ENCODE data around the gene CABLES1.

Gene CABLES1

GRCh38 chr18:23249348-23249747 lies 114.1 kb downstream of the CABLES1 start:
- Histone ChIP-seq H3K4me1 (ENCODE audit: control insufficient read depth in 2 of 2, insufficient read depth in 1 of 2, low read depth in 1 of 2, low read length in 2 of 2) (no peaks in the 10 kb centered on the region), H2BK12ac (ENCODE audit: low read length) (no peak overlapping the region), H3K36me3 (replicated peaks in 1 of 2; ENCODE audit: control insufficient read depth in 2 of 2, insufficient read depth in 2 of 2, low read length in 2 of 2) (peaks cover 2 to 17% of the 10 kb centered on the region in 2 donors), H2BK15ac (ENCODE audit: low read length) (no peak overlapping the region), H3K4me3 (ENCODE audit: low read length in 2 of 2) (no peak overlapping the region), H3K9ac (ENCODE audit: low read depth, low read length, poor library complexity) (no peak overlapping the region), H2BK120ac (ENCODE audit: low read depth, low read length) (no peak overlapping the region), H2BK5ac (ENCODE audit: low read length) (no peak overlapping the region), H2AK5ac (ENCODE audit: low read depth, low read length) (no peak overlapping the region), H3K14ac (ENCODE audit: low read length) (no peak overlapping the region), H3K18ac (ENCODE audit: low read length) (no peak overlapping the region), H4K91ac (ENCODE audit: low read depth, low read length, poor library complexity) (no peak overlapping the region), H3K79me1 (ENCODE audit: low read depth, low read length) (no peaks in the 10 kb centered on the region), H3K27ac (replicated peaks; ENCODE audit: low read length) (no peak overlapping the region), H3K4me2 (ENCODE audit: insufficient read depth, low read length, poor library complexity, severe bottlenecking) (no peak overlapping the region), H3K27me3 (ENCODE audit: control insufficient read depth in 3 of 3, insufficient read depth in 3 of 3, low read depth in 1 of 3, low read length in 3 of 3) (no peaks in the 10 kb centered on the region), H3K9me3 (replicated peaks in 1 of 2; ENCODE audit: control insufficient read depth in 2 of 2, insufficient read depth in 1 of 2, low read depth in 1 of 2, low read length in 2 of 2) (peaks cover 5 to 13% of the 10 kb centered on the region in 2 donors), H2AFZ (ENCODE audit: low read length) (no peak overlapping the region), H3K23ac (ENCODE audit: low read depth, low read length, poor library complexity) (no peak overlapping the region), H3K4ac (ENCODE audit: low read length) (no peak overlapping the region), H4K8ac (ENCODE audit: low read depth, low read length) (no peak overlapping the region)
- no CpG with 5 or more reads among the region's 7 CpGs for WGBS, 2 donors (ENCODE audit: extremely low coverage in 2 of 2, insufficient read length in 2 of 2, insufficient replicate concordance in 1 of 2)
- no peak for DNase-seq (ENCODE audit: low spot score)

GRCh38 chr18:23250893-23251656 lies 115.8 kb downstream of the CABLES1 start:
- no peak overlapping the region for H2BK120ac ChIP-seq (ENCODE audit: low read depth, low read length)
- no peak overlapping the region for H3K23ac ChIP-seq (ENCODE audit: low read depth, low read length, poor library complexity)
- peaks cover 5 to 13% of the 10 kb centered on the region in 2 donors for H3K9me3 ChIP-seq (replicated peaks in 1 of 2; ENCODE audit: control insufficient read depth in 2 of 2, insufficient read depth in 1 of 2, low read depth in 1 of 2, low read length in 2 of 2)
- H3K4me3 ChIP-seq (ENCODE audit: low read length in 2 of 2): no peak overlapping the region
- no peak overlapping the region for H2AFZ ChIP-seq (ENCODE audit: low read length)
- no peak overlapping the region for H3K4me2 ChIP-seq (ENCODE audit: insufficient read depth, low read length, poor library complexity, severe bottlenecking)
- H3K4me1 ChIP-seq (ENCODE audit: control insufficient read depth in 2 of 2, insufficient read depth in 1 of 2, low read depth in 1 of 2, low read length in 2 of 2): no peaks in the 10 kb centered on the region
- no peak overlapping the region for H3K9ac ChIP-seq (ENCODE audit: low read depth, low read length, poor library complexity)
- no CpG with 5 or more reads among the region's 13 CpGs for WGBS, 2 donors (ENCODE audit: extremely low coverage in 2 of 2, insufficient read length in 2 of 2, insufficient replicate concordance in 1 of 2)
- H3K4ac ChIP-seq (ENCODE audit: low read length): no peak overlapping the region
- no peak overlapping the region for H2BK15ac ChIP-seq (ENCODE audit: low read length)
- no peak overlapping the region for H2BK5ac ChIP-seq (ENCODE audit: low read length)
- H3K79me1 ChIP-seq (ENCODE audit: low read depth, low read length): no peaks in the 10 kb centered on the region
- no peak overlapping the region for H4K91ac ChIP-seq (ENCODE audit: low read depth, low read length, poor library complexity)
- H4K8ac ChIP-seq (ENCODE audit: low read depth, low read length): no peak overlapping the region
- no peaks in the 10 kb centered on the region for H3K27me3 ChIP-seq (ENCODE audit: control insufficient read depth in 3 of 3, insufficient read depth in 3 of 3, low read depth in 1 of 3, low read length in 3 of 3)
- H3K14ac ChIP-seq (ENCODE audit: low read length): no peak overlapping the region
- H2BK12ac ChIP-seq (ENCODE audit: low read length): no peak overlapping the region
- no peak overlapping the region for H3K27ac ChIP-seq (replicated peaks; ENCODE audit: low read length)
- no peak overlapping the region for H2AK5ac ChIP-seq (ENCODE audit: low read depth, low read length)
- H3K36me3 ChIP-seq (replicated peaks in 1 of 2; ENCODE audit: control insufficient read depth in 2 of 2, insufficient read depth in 2 of 2, low read length in 2 of 2): peaks cover 2 to 25% of the 10 kb centered on the region in 2 donors
- no peak overlapping the region for H3K18ac ChIP-seq (ENCODE audit: low read length)
- DNase-seq (ENCODE audit: low spot score): no peak

GRCh38 chr18:23253630-23254029 lies 118.3 kb downstream of the CABLES1 start:
- H3K79me1 ChIP-seq (ENCODE audit: low read depth, low read length): no peaks in the 10 kb centered on the region
- H3K18ac ChIP-seq (ENCODE audit: low read length): no peak overlapping the region
- H2BK5ac ChIP-seq (ENCODE audit: low read length): no peak overlapping the region
- no peak overlapping the region for H2BK120ac ChIP-seq (ENCODE audit: low read depth, low read length)
- H3K4ac ChIP-seq (ENCODE audit: low read length): no peak overlapping the region
- H4K91ac ChIP-seq (ENCODE audit: low read depth, low read length, poor library complexity): no peak overlapping the region
- H4K8ac ChIP-seq (ENCODE audit: low read depth, low read length): no peak overlapping the region
- H3K23ac ChIP-seq (ENCODE audit: low read depth, low read length, poor library complexity): no peak overlapping the region
- no peak overlapping the region for H3K4me2 ChIP-seq (ENCODE audit: insufficient read depth, low read length, poor library complexity, severe bottlenecking)
- no peak overlapping the region for H2AFZ ChIP-seq (ENCODE audit: low read length)
- H3K4me3 ChIP-seq (ENCODE audit: low read length in 2 of 2): no peak overlapping the region
- H3K36me3 ChIP-seq (replicated peaks in 1 of 2; ENCODE audit: control insufficient read depth in 2 of 2, insufficient read depth in 2 of 2, low read length in 2 of 2): peaks cover 2 to 40% of the 10 kb centered on the region in 2 donors
- H3K27ac ChIP-seq (replicated peaks; ENCODE audit: low read length): no peak overlapping the region
- no CpG with 5 or more reads among the region's 12 CpGs for WGBS, 2 donors (ENCODE audit: extremely low coverage in 2 of 2, insufficient read length in 2 of 2, insufficient replicate concordance in 1 of 2)
- H3K9ac ChIP-seq (ENCODE audit: low read depth, low read length, poor library complexity): no peak overlapping the region
- no peak overlapping the region for H2BK12ac ChIP-seq (ENCODE audit: low read length)
- H2BK15ac ChIP-seq (ENCODE audit: low read length): no peak overlapping the region
- no peak overlapping the region for H2AK5ac ChIP-seq (ENCODE audit: low read depth, low read length)
- no peaks in the 10 kb centered on the region for H3K27me3 ChIP-seq (ENCODE audit: control insufficient read depth in 3 of 3, insufficient read depth in 3 of 3, low read depth in 1 of 3, low read length in 3 of 3)
- H3K4me1 ChIP-seq (ENCODE audit: control insufficient read depth in 2 of 2, insufficient read depth in 1 of 2, low read depth in 1 of 2, low read length in 2 of 2): peaks cover 0 to 8% of the 10 kb centered on the region in 2 donors
- no peak overlapping the region for H3K14ac ChIP-seq (ENCODE audit: low read length)
- DNase-seq (ENCODE audit: low spot score): no peak
- H3K9me3 ChIP-seq (replicated peaks in 1 of 2; ENCODE audit: control insufficient read depth in 2 of 2, insufficient read depth in 1 of 2, low read depth in 1 of 2, low read length in 2 of 2): peaks cover 5 to 12% of the 10 kb centered on the region in 2 donors

- Histone ChIP-seq H3K36me3 (replicated peaks in 1 of 2; ENCODE audit: control insufficient read depth in 2 of 2, insufficient read depth in 2 of 2, low read length in 2 of 2) (peaks cover 2 to 40% of the 10 kb centered on the region in 2 donors), H3K9ac (ENCODE audit: low read depth, low read length, poor library complexity) (no peak overlapping the region), H2BK12ac (ENCODE audit: low read length) (no peak overlapping the region), H2BK120ac (ENCODE audit: low read depth, low read length) (no peak overlapping the region), H3K4me3 (ENCODE audit: low read length in 2 of 2) (no peak overlapping the region), H3K14ac (ENCODE audit: low read length) (no peak overlapping the region), H3K27ac (replicated peaks; ENCODE audit: low read length) (no peak overlapping the region), H3K79me1 (ENCODE audit: low read depth, low read length) (no peaks in the 10 kb centered on the region), H3K23ac (ENCODE audit: low read depth, low read length, poor library complexity) (no peak overlapping the region), H2BK5ac (ENCODE audit: low read length) (no peak overlapping the region), H2AK5ac (ENCODE audit: low read depth, low read length) (no peak overlapping the region), H3K4me2 (ENCODE audit: insufficient read depth, low read length, poor library complexity, severe bottlenecking) (no peak overlapping the region), H3K9me3 (replicated peaks in 1 of 2; ENCODE audit: control insufficient read depth in 2 of 2, insufficient read depth in 1 of 2, low read depth in 1 of 2, low read length in 2 of 2) (no peaks in the 10 kb centered on the region), H4K91ac (ENCODE audit: low read depth, low read length, poor library complexity) (no peak overlapping the region), H4K8ac (ENCODE audit: low read depth, low read length) (no peak overlapping the region), H3K18ac (ENCODE audit: low read length) (no peak overlapping the region), H2AFZ (ENCODE audit: low read length) (no peak overlapping the region), H3K4me1 (ENCODE audit: control insufficient read depth in 2 of 2, insufficient read depth in 1 of 2, low read depth in 1 of 2, low read length in 2 of 2) (peaks cover 20 to 27% of the 10 kb centered on the region in 2 donors), H2BK15ac (ENCODE audit: low read length) (no peak overlapping the region), H3K4ac (ENCODE audit: low read length) (no peak overlapping the region), H3K27me3 (ENCODE audit: control insufficient read depth in 3 of 3, insufficient read depth in 3 of 3, low read depth in 1 of 3, low read length in 3 of 3) (no peaks in the 10 kb centered on the region)
- no peak for DNase-seq (ENCODE audit: low spot score)
- WGBS, 2 donors (ENCODE audit: extremely low coverage in 2 of 2, insufficient read length in 2 of 2, insufficient replicate concordance in 1 of 2): no CpG with 5 or more reads among the region's 9 CpGs
These were observed 121.9 kb downstream of the CABLES1 start for GRCh38 chr18:23257137-23257536.

Measured in neuronal stem cell (in vitro differentiated cells).